ENCODE results near the gene CDK14. TPM values are rescaled to one million over a fixed set of nuclear protein-coding genes. Genes with fewer than 3 reads are reported as not detected.

CDK14 gene
- total and polyA plus RNA-seq, 10 of the 15 experiments (the other 5 are each of a cell fraction or from before 2014, with no cell fraction given), result 6.5 to 61.3 (median 24.2) TPM

GRCh38 chr7:90900628-90901356 lies 304.7 kb downstream of the CDK14 start (continued):
- no peak for TF ChIP-seq TCF12 (IDR thresholded peaks at IDR 0.05; ENCODE audit: low read depth, low read length)
- no peak for TF ChIP-seq USF1 (IDR thresholded peaks at IDR 0.05; ENCODE audit: borderline replicate concordance, extremely low read length, insufficient read depth, low read depth, low read length)
- TF ChIP-seq EZH2 (IDR thresholded peaks at IDR 0.05; ENCODE audit: borderline replicate concordance, control insufficient read depth, low read depth, low read length), result no peak
- no peak for TF ChIP-seq CHD2 (IDR thresholded peaks at IDR 0.05; ENCODE audit: borderline replicate concordance, low read depth, low read length)
- TF ChIP-seq SP1 (IDR thresholded peaks at IDR 0.05; ENCODE audit: low read depth, low read length), result no peak
- no peak for TF ChIP-seq RELB (IDR thresholded peaks at IDR 0.05; ENCODE audit: low read depth)

- CTCF ChIA-PET, result no interaction called here
- intact Hi-C loops (cut with micrococcal nuclease; ENCODE audit: unreplicated experiment), result no loop called here
- Histone ChIP-seq H3K4me3 (no peak overlapping the region), H2AFZ (ENCODE audit: control insufficient read depth, low read depth, low read length) (no peak overlapping the region), H3K79me2 (ENCODE audit: control insufficient read depth, insufficient read depth, low read length) (no peaks in the 10 kb centered on the region), H3K9me3 (replicated peaks; ENCODE audit: control insufficient read depth, insufficient read depth, low read length) (no peaks in the 10 kb centered on the region), H3K36me3 (ENCODE audit: control insufficient read depth in 2 of 2, insufficient read depth in 2 of 2, low read length in 1 of 2) (peaks cover 0 to 5% of the 10 kb centered on the region in 2 experiments; a peak in 2 of 4 replicates), H3K4me1 (ENCODE audit: control insufficient read depth, insufficient read depth, low read length) (no peaks in the 10 kb centered on the region), H3K27me3 (replicated peaks in 1 of 2; ENCODE audit: control insufficient read depth in 2 of 2, insufficient read depth in 2 of 2, low read length in 1 of 2) (no peaks in the 10 kb centered on the region), H3K4me2 (ENCODE audit: control insufficient read depth, insufficient read depth) (no peak overlapping the region), H3K9ac (ENCODE audit: control insufficient read depth, insufficient read depth, low read length) (no peak overlapping the region), H4K20me1 (ENCODE audit: control insufficient read depth, insufficient read depth) (no peaks in the 10 kb centered on the region), H3K27ac (ENCODE audit: control insufficient read depth, insufficient read depth) (no peak overlapping the region)
- no TSS peak for BruUV-seq (replicated peaks)
- 92% methylated on average over 3 of the region's 3 CpGs for WGBS (ENCODE audit: insufficient coverage, insufficient replicate concordance, low lambda C conversion rate, missing lambda C conversion rate)
- FAIRE-seq (no peak), DNase-seq (ENCODE audit: low read depth, low spot score) (no peak), ATAC-seq (no peak)
- in situ Hi-C loops (cut with MboI), result no loop called here
- SMC1A ChIA-PET (ENCODE audit: uncharacterized antibody, unreplicated experiment), result interaction anchor here (0.6 to 2.4 kb wide), 3 partner anchors 27 to 195 kb away, joined by 3 to 7 read pairs (median 4); no protein-coding TSS in a partner anchor
- RAD21 ChIA-PET (ENCODE audit: unreplicated experiment), result no interaction called here
- POLR2A ChIA-PET, result no interaction called here
- TF ChIP-seq ZBED1 (IDR thresholded peaks at IDR 0.05; ENCODE audit: borderline replicate concordance) (no peak), USF2 (IDR thresholded peaks at IDR 0.05; ENCODE audit: borderline replicate concordance, low read depth, low read length) (no peak), ZNF24 (IDR thresholded peaks at IDR 0.05) (no peak), RELA (IDR thresholded peaks at IDR 0.05; ENCODE audit: borderline replicate concordance, partially characterized antibody) (no peak), HSF1 (IDR thresholded peaks at IDR 0.05; ENCODE audit: low read depth, low read length) (no peak), EP300 (IDR thresholded peaks at IDR 0.05; ENCODE audit: borderline replicate concordance in 1 of 2, control insufficient read depth in 1 of 2, low read depth in 2 of 2, low read length in 2 of 2) (no peak), ATF3 (IDR thresholded peaks at IDR 0.05; ENCODE audit: borderline replicate concordance, extremely low read depth, low read depth, low read length) (no peak), PAX5 (IDR thresholded peaks at IDR 0.05; ENCODE audit: borderline replicate concordance, low read depth, low read length) (no peak), SIN3A (IDR thresholded peaks at IDR 0.05; ENCODE audit: low read depth, low read length) (no peak), ZNF622 (IDR thresholded peaks at IDR 0.05) (no peak), HDGF (IDR thresholded peaks at IDR 0.05) (no peak), TBL1XR1 (IDR thresholded peaks at IDR 0.05; ENCODE audit: low read depth, low read length) (no peak)
Measured at GRCh38 chr7:90903841-90904240, 307.7 kb downstream of the CDK14 start.

All from GM12878 (cell line).